Lung microvascular endothelial cell (primary cell): Measurements from ENCODE around the gene RFX2. TPM values are rescaled to one million over a fixed set of nuclear protein-coding genes. Genes with fewer than 3 reads are reported as not detected.
"Not testable (repeated sequence)": the region's sequence is repeated elsewhere in the genome, so short reads cannot be mapped to it uniquely, and the experiment has no call there.

ENCODE experiments used
- DNase-seq, 2 donors: peaks; one replicate each; pipeline versions ENCODE4 v3.0.0 to v3.0.0-alpha.2; 2010; ENCODE audit warnings: low read depth in 2 of 2
- total RNA-seq: library from RNA; depleted of rRNA; stranded (reverse); fragments of >200 nt; gene quantifications from 2 replicates; pipeline ENCODE4 v1.2.1, GENCODE V29; 2014

RFX2 gene
- 1.3 and 2.4 TPM in 2 replicates for total RNA-seq

DNA sequence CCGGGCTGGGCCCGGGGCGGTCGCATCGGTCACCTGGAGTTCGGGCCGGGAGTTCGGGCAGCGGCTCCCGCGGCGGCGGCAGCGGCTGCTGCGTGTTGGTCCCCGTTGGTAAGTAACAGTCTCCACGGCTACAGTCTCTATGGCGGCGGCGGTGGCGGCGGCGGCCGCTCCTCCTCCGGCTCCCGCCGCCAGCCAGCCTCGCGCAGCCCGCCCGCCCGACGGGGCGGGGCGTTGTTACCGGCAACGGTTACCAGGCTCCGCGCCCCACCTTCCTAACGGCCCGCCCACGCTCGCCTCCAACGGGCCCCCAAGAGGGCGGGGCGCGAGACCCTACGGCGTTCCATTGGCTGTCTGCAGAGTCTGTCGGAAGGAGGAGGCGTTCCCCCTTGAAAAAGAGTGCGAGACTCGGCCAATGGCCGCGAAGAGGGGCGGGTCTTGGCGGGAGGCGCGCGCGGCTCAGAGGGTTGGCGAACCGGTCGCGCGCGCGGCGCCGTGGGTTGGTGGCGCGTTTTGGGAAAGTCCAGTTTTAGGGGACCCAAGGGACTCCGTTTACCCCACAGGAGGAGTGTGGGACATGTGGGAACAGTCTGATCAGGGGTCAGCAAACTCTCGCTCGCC is at the start of gene RFX2:
RFX2 (minus strand) TSS at position 141 of the 618 bp plus-strand sequence. CDS start 63,004 bp downstream, outside the sequence.
- DNase-seq = peak; percentile 99

- no peak for DNase-seq
These were observed 45.7 kb upstream of the RFX2 start for GRCh38 chr19:6156033-6156432.

DNA sequence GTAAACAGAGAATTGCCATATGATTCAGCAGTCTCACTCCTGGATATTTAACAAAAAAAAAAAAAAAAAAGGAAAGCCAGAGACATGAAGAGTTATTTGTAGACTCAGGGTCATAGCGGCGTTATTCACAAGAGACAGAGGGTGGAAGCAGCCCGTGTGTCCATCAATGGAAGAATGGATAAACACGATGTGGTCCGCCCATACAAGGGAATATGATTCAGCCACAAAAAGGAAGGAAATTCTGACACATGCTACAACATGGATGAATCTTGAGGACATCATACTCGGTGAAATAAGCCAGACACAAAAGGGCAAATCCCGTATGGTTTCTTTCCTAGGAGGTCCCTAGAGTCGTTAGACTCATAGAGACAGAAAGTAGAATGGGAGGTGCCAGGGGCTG is 40.0 kb upstream of the RFX2 start:
- peak in 1 of 2 donors; percentile 76 for DNase-seq

- no peak for DNase-seq
These were observed 30.9 kb upstream of the RFX2 start for GRCh38 chr19:6141217-6141616.

DNA sequence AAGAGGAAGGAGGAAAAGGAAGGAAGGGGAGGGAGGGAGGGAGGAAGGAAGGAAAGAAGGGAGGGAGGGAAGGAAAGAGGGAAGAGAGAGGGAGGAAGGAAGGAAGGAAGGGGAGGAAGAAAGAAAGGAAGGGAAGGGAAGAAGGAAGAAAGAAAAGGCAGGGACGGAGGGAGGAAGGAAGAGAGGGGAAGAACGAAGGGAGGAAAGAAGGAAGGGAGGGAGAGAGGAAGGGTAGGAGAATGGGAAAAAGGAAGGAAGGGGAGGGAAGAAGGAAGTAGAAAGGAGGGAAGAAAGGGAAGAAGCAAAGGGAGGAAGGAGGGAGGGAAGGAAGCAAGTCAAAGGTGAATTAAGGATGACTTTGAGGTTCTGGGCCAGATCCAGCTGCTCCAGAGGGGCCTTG is 28.2 kb upstream of the RFX2 start:
- DNase-seq = no peak

- no peak for DNase-seq
These were observed 27.8 kb upstream of the RFX2 start for GRCh38 chr19:6138066-6138465.

- no peak for DNase-seq
These were observed 22.9 kb upstream of the RFX2 start for GRCh38 chr19:6133231-6133630.

DNA sequence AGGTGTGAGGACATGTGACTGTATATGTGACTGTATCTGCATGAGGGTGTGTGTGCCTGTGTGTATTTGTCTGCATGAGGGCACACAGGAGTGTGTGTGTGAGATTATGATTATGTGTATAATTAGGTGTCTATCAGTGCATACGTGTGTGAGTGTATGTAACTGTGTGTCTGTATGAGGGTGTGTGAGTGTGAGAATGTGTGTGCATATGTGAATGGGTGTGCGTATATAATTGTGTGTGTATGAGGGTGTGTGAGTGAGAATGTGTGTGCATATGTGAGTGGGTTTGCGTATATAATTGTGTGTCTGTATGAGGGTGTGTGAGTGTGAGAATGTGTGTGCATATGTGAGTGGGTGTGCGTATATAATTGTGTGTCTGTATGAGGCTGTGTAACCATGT is 22.2 kb upstream of the RFX2 start:
- no peak for DNase-seq

GRCh38 chr19:6127716-6128335 is 17.5 kb upstream of the RFX2 start:
- no peak for DNase-seq

DNA sequence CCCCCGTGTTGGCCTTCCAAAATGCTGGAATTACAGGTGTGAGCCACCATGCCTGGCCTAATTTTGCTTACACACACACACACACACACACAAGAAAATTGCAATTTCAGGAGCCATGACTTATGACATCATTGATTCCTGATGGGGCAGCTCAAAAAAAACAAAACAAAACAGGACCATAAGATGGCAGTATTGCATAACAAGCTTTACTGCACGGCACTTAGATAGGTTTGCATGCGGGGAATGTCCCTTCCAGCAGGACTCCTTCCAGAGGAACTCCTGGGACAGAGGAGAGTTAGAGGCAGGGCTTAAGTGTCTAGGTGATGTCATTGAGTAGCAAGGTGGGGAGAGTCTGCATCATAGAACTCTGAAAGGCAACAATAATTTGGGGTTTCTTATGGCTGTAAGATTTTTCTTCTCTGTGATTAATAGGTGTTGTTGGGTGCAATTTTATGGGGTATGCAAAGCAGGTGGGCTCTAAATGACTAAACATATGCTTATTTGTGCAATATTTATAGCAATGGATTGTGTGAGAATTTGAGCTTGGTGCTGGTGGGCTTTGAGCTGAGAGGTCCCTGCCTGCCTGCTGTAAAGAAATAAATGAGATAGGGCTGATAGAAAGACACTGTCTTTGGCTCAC is 16.2 kb upstream of the RFX2 start:
- DNase-seq = peak; percentile 65 to 84

GRCh38 chr19:6125571-6125989 is 15.3 kb upstream of the RFX2 start:
- peak; percentile 85 for DNase-seq

DNA sequence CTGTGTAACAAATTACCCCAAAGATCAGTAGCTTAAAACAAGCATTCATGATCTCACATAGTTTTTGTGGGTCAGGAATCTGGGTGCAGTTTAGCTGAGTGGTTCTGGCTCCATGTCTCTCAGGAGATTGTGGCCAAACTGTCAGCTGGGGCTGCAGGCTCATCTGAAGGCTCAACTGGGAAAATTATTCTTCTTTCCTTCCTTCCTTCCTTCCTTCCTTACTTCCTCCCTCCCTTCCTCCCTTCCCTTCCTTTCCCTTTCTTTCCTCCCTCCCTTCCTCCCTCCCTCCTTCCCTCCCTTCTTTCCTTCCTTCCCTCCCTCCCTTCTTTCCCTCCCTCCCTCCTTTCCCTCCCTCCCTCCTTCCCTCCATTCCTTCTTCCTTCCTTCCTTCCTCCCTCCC is 8.7 kb upstream of the RFX2 start:
- DNase-seq = no peak

GRCh38 chr19:6118043-6118442 is 7.7 kb upstream of the RFX2 start:
- DNase-seq = no peak

DNA sequence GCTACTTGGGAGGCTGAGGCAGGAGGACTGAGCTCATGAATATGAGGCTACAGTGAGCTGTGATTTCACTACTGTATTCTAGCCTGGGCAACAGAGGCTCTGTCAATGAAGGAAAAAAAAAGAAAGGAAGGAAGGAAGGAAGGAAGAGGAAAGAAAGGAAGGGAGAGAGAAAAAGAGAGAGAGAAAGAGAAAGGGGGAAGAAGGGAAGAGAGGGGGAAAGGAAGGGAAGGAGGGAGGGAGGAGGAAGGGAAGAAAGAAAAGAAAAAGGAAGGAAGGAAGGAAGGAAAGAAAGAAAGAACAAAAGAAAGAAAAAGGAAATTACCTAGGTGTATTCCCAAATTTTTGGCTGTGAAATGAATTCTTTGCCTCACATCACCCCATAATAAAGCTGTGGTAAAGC is 7.2 kb upstream of the RFX2 start:
- no peak for DNase-seq

- no peak for DNase-seq
These were observed 6.6 kb upstream of the RFX2 start for GRCh38 chr19:6116749-6117430.

DNA sequence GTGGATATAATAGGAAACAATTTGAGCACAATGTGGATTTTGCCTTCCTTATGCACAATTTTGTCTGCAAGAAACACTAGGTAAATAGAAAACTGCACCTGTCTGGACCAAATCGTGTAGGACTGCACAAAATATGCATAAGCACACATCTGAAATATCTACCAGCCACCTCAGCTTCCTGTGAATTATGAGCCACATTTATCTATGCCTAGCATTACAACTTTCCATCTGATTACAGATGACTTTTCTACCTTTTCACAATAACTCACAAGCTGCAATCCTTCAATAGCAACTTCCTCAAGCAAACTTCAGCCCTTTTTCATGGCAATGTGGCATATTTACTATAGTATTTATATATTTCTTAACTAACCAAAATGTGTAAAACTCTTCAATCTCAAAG is 5.7 kb upstream of the RFX2 start:
- no peak for DNase-seq

GRCh38 chr19:6113616-6114188 is 3.4 kb upstream of the RFX2 start:
- no peak for DNase-seq

- no peak for DNase-seq
These were observed 353 bp downstream of the RFX2 start for GRCh38 chr19:6109947-6110346.

DNA sequence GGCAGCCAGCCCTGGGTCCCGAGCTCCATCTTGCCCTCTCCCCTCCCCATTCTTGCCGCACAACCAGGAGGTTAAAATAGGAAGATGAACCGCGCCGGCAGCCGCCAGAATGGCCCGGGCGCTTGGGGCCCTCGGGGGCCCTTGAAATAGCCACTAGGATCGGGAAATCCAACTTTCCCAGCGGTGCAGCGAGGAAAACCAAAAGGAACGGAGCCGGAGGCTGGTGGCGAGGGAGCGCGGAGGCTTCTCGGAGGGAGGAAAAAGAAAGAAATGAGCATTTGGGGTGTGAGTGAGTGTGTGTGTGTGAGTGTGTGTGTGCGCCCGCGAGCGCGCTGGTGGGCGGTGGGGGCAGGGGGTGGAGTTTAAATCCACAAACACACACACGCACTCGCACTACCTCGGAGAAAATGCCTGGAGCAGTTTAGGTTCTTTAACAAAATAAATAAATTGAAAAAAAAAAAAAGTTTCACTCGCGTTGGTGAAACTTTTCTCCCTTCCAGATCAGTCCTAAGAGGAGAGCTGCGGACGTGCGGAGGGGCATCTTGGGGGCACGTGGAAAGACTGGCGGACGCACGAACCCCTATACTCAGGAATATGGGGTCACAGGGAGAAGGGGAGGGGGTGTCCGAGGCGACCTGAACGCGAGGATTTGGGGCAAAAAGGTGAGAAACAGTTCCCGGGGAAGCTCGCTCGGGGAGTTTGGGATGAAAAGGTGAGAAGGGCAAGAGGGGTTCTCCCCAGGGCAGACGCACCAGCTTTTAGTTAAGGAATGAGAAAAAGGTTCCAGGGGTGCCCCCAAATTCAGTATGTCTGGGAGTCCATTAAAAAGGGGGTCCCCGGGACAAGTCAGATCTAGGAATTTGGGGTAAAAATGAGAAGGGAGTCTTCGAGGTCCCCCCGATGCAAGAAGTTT is 1.3 kb downstream of the RFX2 start:
- peak; percentile 78 to 81 for DNase-seq

DNA sequence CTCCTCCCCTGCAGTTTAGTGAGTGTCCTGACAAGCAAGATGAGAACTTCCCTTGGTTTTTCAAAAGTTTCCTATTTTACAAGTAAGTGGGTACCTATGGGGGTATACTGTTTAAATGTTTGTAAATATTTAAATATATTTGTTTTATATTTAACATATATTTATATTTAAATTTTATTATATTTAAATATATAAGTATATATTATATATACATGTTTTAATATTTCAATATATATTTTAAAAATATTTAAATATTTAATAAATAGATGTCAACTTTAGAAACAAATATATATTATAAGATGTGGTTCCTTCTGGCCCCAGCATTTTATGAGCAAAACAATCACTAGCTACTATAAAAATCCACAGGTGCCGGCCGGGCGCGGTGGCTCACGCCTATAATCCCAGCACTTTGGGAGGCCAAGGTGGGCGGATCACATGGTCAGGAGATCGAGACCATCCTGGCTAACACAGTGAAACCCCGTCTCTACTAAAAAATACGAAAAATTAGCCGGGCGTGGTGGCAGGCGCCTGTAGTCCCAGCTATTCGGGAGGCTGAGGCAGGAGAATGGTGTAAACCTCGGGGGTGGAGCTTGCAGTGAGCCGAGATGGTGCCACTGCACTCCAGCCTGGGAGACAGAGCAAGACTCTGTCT is 3.5 kb downstream of the RFX2 start:
- not testable (repeated sequence) for DNase-seq
